ENCODE measurements around the gene CDYL.
"Not testable (repeated sequence)": the region's sequence is repeated elsewhere in the genome, so short reads cannot be mapped to it uniquely, and the experiment has no call there.

DNA sequence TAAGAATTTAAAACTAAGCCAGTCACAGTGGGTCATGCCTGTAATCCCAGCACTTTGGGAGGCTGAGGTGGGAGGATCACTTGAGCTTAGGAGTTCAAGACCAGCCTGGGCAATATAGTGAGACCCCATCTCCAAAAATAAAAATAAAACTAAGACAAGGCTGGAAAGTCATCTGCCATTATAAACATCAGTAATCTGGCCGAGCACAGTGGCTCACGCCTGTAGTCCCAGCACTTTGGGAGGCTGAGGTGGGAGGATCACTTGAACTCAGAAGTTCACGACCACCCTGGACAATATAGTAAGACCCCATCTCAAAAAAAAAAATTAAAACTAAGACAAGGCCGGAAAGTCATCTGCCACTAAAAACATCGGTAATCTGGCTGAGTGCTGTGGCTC lies 228.8 kb downstream of the CDYL start:
- TF ChIP-seq POLR2A (IDR thresholded peaks at IDR 0.05) = not testable (repeated sequence)
- TF ChIP-seq, protein P1, sequence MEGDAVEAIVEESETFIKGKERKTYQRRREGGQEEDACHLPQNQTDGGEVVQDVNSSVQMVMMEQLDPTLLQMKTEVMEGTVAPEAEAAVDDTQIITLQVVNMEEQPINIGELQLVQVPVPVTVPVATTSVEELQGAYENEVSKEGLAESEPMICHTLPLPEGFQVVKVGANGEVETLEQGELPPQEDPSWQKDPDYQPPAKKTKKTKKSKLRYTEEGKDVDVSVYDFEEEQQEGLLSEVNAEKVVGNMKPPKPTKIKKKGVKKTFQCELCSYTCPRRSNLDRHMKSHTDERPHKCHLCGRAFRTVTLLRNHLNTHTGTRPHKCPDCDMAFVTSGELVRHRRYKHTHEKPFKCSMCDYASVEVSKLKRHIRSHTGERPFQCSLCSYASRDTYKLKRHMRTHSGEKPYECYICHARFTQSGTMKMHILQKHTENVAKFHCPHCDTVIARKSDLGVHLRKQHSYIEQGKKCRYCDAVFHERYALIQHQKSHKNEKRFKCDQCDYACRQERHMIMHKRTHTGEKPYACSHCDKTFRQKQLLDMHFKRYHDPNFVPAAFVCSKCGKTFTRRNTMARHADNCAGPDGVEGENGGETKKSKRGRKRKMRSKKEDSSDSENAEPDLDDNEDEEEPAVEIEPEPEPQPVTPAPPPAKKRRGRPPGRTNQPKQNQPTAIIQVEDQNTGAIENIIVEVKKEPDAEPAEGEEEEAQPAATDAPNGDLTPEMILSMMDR (IDR thresholded peaks at IDR 0.05) = not testable (repeated sequence)

All from heart left ventricle (tissue), 13 donors.